ENCODE measurements around the gene GIPC1.

GRCh38 chr19:14533450-14533849 is 37.5 kb upstream of the GIPC1 start:
- TF ChIP-seq, protein P1, sequence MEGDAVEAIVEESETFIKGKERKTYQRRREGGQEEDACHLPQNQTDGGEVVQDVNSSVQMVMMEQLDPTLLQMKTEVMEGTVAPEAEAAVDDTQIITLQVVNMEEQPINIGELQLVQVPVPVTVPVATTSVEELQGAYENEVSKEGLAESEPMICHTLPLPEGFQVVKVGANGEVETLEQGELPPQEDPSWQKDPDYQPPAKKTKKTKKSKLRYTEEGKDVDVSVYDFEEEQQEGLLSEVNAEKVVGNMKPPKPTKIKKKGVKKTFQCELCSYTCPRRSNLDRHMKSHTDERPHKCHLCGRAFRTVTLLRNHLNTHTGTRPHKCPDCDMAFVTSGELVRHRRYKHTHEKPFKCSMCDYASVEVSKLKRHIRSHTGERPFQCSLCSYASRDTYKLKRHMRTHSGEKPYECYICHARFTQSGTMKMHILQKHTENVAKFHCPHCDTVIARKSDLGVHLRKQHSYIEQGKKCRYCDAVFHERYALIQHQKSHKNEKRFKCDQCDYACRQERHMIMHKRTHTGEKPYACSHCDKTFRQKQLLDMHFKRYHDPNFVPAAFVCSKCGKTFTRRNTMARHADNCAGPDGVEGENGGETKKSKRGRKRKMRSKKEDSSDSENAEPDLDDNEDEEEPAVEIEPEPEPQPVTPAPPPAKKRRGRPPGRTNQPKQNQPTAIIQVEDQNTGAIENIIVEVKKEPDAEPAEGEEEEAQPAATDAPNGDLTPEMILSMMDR (conservative IDR thresholded peaks at IDR 0.05; ENCODE audit: low read depth, low read length), result no peak
- TF ChIP-seq POLR2A (IDR thresholded peaks at IDR 0.05; ENCODE audit: low read depth, low read length) (no peak), RAD21 (IDR thresholded peaks at IDR 0.05; ENCODE audit: low read length) (no peak), FOS (IDR thresholded peaks at IDR 0.05; ENCODE audit: low read depth, low read length) (no peak), ELK1 (IDR thresholded peaks at IDR 0.05; ENCODE audit: borderline replicate concordance, low read depth, low read length) (no peak), MAFK (IDR thresholded peaks at IDR 0.05; ENCODE audit: low read depth, low read length) (no peak)
- TF ChIP-seq, protein P2, sequence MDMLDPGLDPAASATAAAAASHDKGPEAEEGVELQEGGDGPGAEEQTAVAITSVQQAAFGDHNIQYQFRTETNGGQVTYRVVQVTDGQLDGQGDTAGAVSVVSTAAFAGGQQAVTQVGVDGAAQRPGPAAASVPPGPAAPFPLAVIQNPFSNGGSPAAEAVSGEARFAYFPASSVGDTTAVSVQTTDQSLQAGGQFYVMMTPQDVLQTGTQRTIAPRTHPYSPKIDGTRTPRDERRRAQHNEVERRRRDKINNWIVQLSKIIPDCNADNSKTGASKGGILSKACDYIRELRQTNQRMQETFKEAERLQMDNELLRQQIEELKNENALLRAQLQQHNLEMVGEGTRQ (IDR thresholded peaks at IDR 0.05; ENCODE audit: low read depth, low read length), result no peak
